DLD1 (cell line): ENCODE measurements around the gene PPP1R15A.
"Not testable (repeated sequence)": the region's sequence is repeated elsewhere in the genome, so short reads cannot be mapped to it uniquely, and the experiment has no call there.

ENCODE experiments used
- in situ Hi-C: cut with HindIII; loops from 2 replicates; pipeline ENCODE4 v1.10.0; 2017; ENCODE audit warnings: low sequenced_read_pairs

Gene PPP1R15A

GRCh38 chr19:48858984-48859710 is 13.1 kb upstream of the PPP1R15A start:
- in situ Hi-C loops = no loop called here

DNA sequence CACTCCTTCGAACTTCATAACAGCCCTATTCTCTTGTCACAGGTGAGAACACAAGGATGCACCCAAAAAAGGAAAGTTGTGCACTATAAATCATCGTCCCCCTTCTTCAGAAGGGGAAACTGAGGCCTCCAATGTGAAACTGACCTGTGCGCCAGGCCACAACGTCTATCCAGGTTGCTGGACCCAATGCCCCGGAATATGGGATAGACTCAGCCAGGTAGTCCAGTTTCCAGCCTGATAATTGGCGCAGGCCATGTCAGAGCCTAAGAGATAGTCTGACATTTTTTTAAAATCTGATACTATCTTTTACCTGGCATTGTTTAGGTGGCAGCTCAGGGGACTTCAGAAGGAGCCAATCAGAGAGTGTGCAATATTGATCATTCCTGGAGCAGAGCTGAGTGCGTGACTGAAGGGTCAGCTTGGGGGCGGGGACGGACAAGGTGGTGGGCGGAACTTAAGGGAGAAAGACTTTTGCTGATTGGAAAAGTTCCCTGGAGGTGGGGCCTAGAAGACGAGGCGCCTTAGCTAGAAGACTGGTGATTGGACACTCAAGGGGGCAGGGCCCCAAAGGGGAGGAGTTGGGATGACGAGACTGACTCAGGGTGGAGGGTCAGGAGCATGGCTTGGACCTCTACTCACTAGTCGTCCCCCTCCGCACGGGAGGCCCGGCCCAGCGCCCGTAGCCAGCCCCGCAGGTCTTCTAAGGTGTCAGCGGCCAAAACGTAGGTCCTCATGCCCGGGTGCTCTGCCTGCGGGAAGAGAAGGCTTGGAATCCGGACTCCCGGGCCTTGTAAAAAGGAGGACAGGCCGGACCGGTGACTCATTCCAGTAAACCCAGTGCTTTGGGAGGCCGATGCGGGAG is 12.3 kb upstream of the PPP1R15A start:
- in situ Hi-C loops = no loop called here

- in situ Hi-C loops = no loop called here
Measured at GRCh38 chr19:48861313-48861712, 10.9 kb upstream of the PPP1R15A start.

DNA sequence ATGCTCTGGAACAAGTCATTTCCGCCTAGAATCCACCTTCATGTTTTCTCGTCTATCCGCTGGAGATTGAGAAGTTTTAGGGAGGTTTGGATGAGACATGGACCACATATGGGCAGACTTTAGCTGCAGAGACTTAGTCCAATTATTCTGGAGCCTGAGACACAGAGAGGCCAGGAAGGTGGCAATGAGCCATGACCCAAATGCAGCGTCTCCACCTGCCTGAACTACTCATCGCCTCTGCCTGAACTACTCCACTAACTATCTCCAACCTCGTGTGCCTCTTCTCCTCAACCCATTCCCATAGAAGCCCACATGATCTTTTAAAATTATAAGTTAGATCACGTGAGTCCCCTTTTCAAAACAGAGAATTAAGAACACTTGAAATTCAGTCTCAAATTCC is 9.4 kb upstream of the PPP1R15A start:
- in situ Hi-C loops = no loop called here

- in situ Hi-C loops = no loop called here
Measured at GRCh38 chr19:48866692-48867091, 5.5 kb upstream of the PPP1R15A start.

DNA sequence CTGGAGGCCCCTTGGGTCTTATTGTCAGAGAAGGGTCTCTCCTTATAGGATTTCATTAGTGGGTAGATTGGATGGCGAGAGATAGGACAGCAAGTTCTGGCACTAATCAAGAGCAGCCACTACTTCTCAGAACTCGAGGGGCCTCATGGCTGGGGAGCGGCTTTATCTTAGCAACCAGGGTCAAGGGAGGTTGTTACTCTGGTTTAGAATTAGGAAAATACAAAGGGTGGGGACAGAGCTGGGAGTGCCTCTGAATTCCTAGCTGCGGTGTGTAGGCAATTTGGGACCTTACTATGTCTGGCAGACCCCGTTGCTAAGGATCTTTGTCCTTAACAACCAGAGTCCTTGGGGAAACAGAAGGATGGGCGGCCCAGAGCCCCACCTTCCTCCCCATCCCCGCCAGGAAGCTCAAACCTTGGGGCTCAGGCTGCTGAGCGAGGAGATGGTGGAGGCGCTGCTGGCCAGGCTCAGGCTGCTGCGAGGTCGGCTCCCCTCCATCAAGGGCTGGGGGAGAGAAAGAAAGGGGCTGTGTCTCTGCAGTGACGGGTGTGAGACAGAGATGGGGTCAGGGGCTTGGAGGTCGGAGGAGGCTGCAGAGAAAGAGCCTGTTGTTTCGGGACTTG is 5.0 kb upstream of the PPP1R15A start:
- in situ Hi-C loops = no loop called here

DNA sequence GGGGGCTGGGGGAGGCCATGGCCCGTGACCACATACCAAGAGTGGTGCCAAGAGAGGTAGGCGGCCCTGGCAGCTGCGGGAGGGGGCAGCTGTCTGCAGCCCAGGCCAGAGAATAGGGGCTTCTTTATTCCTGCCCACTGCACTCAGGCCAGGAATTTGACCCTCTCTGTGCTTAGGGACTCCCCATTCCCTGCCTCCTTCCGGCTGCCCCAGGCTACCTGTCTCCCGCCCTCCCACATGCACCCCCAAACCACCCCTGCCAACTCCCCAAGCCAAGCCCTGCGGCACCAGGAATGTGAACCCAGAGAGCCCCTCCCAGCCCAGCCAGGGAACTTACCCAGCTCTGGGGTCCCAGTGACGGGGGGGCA is 4.5 kb upstream of the PPP1R15A start:
- in situ Hi-C loops = no loop called here

- in situ Hi-C loops = no loop called here
Measured at GRCh38 chr19:48868114-48868886, 3.9 kb upstream of the PPP1R15A start, which contains the start of gene PLEKHA4. TSS of gene PLEKHA4 (minus strand) at chr19:48868617. CDS start at chr19:48867620, 997 bp downstream.

GRCh38 chr19:48870048-48870447 is 2.2 kb upstream of the PPP1R15A start:
- in situ Hi-C loops = no loop called here

- in situ Hi-C loops = not testable (repeated sequence)
Measured at GRCh38 chr19:48871471-48872181, 595 bp upstream of the PPP1R15A start.

GRCh38 chr19:48872884-48873475 is 759 bp downstream of the PPP1R15A start:
- in situ Hi-C loops = no loop called here

DNA sequence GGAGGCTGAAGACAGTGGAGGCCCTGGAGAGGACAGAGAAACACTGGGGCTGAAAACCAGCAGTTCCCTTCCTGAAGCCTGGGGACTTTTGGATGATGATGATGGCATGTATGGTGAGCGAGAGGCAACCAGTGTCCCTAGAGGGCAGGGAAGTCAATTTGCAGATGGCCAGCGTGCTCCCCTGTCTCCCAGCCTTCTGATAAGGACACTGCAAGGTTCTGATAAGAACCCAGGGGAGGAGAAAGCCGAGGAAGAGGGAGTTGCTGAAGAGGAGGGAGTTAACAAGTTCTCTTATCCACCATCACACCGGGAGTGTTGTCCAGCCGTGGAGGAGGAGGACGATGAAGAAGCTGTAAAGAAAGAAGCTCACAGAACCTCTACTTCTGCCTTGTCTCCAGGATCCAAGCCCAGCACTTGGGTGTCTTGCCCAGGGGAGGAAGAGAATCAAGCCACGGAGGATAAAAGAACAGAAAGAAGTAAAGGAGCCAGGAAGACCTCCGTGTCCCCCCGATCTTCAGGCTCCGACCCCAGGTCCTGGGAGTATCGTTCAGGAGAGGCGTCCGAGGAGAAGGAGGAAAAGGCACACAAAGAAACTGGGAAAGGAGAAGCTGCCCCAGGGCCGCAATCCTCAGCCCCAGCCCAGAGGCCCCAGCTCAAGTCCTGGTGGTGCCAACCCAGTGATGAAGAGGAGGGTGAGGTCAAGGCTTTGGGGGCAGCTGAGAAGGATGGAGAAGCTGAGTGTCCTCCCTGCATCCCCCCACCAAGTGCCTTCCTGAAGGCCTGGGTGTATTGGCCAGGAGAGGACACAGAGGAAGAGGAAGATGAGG is 1.5 kb downstream of the PPP1R15A start:
- in situ Hi-C loops = no loop called here

- in situ Hi-C loops = no loop called here
Measured at GRCh38 chr19:48874303-48875135, 2.3 kb downstream of the PPP1R15A start.

DNA sequence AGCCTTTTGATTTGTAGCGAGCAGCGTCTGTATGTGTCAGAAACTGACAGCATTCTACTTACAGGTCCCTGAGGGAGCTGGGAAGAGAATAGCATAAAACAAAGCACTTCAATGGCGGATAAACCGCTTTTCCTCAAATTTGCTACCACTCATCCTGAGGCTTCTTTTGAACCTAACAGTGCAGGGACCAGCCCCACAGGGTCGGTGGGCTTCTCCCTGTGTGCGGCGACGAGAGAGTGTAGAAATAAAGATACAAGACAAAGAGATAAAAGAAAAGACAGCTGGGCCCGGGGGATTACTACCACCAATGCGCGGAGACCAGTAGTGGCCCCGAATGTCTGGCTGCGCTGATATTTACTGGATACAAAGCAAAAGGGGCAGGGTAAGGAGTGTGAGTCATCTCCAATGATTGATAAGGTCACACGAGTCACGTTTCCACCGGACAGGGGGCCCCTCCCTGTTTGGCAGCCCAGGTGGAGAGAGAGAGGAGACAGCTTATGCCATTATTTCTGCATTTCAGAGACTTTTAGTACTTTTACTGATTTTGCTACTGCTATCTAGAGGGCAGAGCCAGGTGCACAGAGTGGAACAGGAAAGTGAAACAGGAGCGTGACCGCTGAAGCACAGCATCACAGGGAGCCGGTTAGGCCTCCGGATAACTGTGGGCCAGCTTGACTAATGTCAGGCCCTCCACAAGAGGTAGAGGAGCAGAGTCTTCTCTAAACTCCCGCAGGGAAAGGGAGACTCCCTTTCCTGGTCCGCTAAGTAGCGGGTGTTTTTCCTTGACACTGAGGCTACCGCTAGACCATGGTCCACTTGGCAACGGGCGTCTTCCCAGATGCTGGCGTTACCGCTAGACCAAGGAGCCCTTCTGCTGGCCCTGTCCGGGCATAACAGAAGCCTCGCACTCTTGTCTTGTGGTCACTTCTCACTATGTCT is 4.1 kb downstream of the PPP1R15A start:
- in situ Hi-C loops = not testable (repeated sequence)

DNA sequence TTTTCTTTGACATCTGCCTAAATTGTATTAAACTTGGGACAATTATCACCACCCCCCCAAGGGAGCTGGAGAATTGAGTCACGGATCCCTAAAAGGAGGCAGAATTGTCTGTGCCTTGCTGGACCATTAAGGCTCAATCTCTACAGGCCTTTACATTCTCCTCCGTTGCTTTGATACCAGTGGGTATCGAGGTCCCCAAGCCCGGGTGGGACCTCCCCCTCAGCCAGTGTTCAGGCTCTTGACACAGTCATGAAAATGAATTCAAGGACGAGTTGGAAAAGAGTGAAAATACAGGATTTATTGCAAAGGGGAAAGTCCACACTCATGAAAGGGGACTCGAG is 5.6 kb downstream of the PPP1R15A start:
- in situ Hi-C loops = no loop called here

GRCh38 chr19:48878196-48879024 is 6.2 kb downstream of the PPP1R15A start:
- in situ Hi-C loops = no loop called here
